ENCODE results near the gene AGAP1.

AGAP1 gene

GRCh38 chr2:235534678-235535422 is 41.0 kb downstream of the AGAP1 start:
- no peak for DNase-seq

GRCh38 chr2:235535423-235536130 is 41.7 kb downstream of the AGAP1 start:
- DNase-seq: no peak

DNA sequence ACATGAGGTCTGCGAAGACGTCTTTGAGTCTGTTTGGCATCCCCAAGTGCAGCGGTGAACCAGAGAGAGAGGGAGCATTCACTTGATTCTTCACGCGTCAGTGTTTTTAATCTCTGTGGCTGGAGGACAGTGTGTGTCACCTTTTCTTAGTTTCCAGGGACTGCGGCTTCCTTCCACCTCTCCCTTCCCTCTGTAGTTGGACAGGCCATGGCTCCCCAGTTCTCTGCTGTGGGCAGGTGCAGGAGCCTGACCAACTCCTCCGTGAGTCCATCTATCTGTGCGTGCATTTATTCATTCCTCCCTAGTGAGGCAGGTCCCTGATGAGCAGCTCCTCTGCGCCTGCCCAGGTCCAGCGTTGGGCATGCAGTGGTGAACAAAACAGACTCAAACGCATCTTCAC is 42.9 kb downstream of the AGAP1 start:
- no peak for DNase-seq

GRCh38 chr2:235537186-235537585 is 43.3 kb downstream of the AGAP1 start:
- no peak for DNase-seq

DNA sequence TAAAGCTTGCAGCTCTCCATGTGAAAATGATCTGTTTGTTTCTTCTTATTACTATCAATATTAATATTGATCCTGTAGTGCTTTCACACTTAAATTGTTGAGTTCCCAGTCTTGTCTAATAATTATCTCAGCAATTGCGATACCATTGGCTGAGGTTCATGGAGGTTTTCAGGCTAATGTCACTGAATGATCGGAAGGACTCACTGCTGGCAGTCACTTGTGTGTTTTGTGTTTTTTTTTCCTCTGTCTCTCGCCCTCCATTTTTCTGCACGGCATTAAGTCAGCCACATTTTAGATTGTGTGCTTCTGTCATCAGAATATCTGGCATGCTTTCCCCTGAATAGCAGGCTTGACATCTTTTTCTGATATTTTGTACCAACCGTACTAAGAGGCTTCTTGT is 43.7 kb downstream of the AGAP1 start:
- no peak for DNase-seq

DNA sequence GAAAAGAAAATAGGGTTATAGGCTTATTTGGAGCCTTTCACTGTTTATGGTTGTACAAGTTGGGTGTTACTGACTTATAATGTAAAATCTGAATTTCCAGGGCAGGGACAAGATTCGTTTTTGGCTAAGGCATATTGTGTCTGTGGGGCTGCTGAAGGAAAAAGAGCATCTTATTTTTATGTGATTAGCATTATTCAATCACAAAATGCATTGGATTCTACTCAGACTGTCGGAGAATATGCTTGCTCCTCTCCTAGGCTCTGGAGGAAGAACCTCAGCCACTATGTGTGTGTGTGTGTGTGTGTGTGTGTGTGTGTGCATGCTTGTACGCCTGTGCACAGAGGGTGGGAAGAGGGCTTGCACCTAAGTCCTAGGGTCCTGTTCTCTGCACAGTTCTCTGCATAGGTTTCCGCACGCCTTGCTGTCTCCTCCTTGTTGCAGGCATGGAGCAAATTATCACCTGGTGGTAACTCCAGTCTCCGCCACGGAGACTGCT is 44.3 kb downstream of the AGAP1 start:
- no peak for DNase-seq

DNA sequence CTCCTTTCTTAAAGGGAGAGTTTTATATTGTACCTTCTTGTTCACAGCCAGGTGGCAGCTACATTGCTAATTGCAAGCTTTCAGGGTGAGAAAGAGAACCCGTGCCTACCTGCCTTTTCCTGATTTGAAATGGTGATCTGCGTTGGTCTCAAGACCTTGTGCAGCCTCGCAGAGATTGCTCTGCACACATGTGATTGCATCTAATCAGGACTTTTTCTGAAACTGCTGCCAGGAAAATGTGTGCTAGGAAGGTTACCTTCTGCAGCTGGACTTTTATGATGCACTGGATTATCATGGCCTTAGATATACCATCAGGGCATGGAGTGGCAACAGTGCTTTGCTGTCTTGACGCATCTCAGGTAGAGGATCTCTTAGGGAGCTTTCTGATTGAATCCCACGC is 45.1 kb downstream of the AGAP1 start:
- DNase-seq: no peak

DNA sequence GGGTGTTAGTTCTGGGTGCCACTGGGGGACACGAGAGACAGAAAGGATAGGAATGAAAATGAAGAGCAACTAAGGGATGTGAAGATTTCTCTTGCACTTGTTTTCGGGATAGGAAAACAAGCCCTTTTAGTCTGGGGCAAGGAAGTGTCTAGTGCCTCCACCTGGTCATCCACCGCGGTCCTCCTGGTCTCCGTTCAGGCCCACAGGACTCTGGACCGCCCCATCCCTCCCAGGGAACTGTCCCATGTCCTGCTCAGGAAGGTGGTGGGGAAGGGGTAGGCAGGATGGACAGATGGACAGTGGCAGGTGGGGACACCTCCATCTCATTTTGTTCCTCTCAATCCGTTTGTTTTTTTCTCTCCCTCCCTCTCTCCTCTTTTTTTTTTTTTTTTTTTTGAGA is 45.9 kb downstream of the AGAP1 start:
- DNase-seq: no peak

DNA sequence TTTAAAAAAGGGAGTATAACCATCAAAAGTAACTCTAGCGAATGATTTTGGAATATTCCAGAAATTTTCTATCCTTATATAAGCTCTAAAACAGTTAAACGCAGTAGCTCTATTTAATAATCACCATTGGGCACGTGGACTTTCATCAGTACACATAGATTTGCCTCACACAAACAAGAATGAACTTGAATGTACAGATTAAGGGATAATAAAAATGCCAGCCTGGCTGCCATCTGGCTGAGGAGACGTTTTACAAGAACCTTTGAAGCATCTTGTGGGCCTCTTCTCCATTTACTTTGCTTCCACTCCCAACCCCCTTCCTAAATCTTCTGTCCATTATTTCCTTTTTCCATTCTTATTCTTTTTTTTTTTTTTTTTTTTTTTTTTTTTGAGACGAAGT is 47.2 kb downstream of the AGAP1 start:
- DNase-seq: no peak

DNA sequence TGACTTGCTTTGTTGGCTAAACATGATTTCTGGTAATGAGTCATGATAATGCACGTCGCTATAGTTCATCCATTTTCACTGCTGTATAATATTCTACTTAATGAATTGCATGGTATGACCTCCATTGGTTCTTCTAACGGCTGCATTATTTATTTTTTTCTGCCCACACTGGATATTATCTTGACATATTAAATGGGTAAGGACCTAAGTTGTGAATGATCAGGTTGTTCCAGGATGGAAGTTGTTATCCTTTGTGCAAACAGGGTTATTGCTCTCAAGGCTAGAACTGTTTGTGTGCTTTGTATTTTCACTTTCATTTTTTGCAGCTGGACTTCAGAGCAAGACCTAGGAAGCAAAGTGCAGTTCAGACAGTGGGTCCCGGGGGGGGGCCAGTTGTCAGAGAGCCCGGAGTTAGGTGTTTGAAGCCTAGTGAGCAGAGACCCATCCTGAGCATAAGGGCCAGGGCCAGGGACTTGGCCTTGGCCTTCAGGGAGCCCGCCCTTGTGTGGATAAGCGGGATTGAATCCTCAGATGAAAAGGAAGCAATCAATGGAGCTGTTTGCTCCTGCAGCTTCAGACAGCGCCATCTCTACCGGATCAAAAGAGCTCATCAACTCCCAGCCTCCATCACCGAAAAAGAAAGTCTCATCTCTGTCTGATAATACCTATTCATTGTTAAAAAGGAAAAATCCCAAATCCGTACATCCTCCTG is 48.2 kb downstream of the AGAP1 start:
- no peak for DNase-seq

DNA sequence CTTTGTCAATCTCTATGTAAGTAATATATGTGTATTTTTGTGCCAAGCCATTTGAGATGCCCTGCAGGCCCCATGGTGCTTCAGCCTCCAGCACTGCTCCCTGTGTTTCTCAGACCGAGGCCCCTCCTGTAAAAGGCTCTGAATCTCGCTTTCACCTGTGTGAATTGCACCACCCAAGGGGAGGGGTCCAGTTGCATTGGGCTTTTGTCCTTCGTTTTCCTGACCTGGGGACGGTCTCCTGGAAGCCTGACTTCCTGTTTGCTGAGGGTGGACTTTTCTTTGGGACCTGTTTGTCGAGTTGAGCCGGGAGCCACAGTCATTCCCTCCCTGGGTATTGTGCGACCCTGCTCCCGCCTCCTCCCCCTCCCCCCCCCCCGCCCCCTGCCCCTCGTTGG is 48.9 kb downstream of the AGAP1 start:
- DNase-seq: no peak

GRCh38 chr2:235543128-235543750 is 49.4 kb downstream of the AGAP1 start:
- DNase-seq: no peak

DNA sequence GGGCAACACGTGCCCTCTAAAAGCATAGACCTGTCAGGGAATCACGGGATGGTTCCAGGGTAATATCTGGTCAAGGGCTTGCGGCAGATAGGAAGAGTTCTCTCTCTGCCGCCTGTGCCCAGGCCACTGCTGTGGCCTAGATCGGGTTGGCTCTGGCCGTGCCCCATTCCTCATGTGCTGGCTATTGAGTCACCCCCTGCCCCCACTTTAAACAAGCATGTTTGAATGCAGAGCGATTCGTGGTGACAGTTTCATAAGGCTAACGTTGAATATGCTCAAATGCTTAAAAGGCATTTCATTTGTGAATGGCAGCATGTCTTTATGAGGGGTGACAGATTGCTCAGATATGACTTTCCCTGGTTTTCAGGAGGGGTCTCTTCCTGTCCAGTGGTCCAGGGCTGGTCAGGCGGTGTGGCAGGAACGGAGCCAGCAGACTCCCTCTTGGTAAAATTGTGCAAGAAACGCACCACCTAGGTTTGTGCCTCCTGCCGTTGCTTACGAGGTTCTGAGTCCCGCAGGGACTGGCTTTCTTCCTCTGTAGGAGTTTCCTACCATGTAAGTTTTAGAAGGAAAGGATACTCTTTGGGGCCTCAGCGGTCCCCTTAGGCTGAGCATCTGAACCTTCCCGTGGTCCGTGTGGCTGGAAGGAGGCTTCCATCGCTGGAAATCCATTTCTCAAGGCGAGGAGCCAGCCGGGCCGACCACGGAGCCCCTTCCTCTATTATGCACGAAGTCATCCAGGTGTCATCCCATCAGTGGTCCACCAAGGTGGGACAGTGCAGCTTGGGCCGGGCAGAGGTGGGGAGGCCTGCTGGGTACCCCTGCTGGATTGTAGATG is 50.2 kb downstream of the AGAP1 start:
- no peak for DNase-seq

GRCh38 chr2:235544689-235544969 is 50.8 kb downstream of the AGAP1 start:
- DNase-seq: no peak

- no peak for DNase-seq
Observed at GRCh38 chr2:235545339-235546150, 51.7 kb downstream of the AGAP1 start.

GRCh38 chr2:235546151-235546435 is 52.2 kb downstream of the AGAP1 start:
- DNase-seq: no peak

GRCh38 chr2:235546436-235546835 is 52.6 kb downstream of the AGAP1 start:
- DNase-seq: no peak

- no peak for DNase-seq
Observed at GRCh38 chr2:235549735-235550377, 56.0 kb downstream of the AGAP1 start.

DNA sequence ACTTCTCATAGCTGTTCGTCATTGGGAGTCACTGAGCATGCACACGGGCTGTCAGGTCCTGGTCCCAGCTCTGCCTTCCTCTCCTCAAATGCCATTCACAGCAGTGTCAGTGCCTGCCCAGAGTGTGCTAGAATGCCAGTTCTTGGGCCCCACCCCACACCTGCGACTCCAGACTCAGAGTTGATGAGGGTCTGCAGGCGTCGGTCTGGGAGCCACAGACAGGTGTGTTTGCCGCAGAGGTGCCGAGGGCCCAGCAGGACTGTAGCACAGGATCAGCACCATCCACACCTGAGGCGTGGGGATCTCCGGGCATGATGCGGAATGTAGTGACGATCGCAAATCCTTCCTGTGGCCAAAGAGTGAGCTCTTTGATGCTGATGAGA is 56.5 kb downstream of the AGAP1 start:
- no peak for DNase-seq

- no peak for DNase-seq
Observed at GRCh38 chr2:235550946-235551345, 57.1 kb downstream of the AGAP1 start.

GRCh38 chr2:235551965-235552364 is 58.1 kb downstream of the AGAP1 start:
- no peak for DNase-seq

- DNase-seq: no peak
Observed at GRCh38 chr2:235552671-235553070, 58.8 kb downstream of the AGAP1 start.

Data from CD4-positive, alpha-beta T cell treated with Interleukin-10 for 1 hour (primary cell).